ENCODE results near the gene NAT9. TPM values are rescaled to one million over a fixed set of nuclear protein-coding genes. Genes with fewer than 3 reads are reported as not detected.

Gene NAT9
- total RNA-seq, 5 donors from 2014 or later (not counting 1 experiment from before 2014, with no cell fraction given), result 37.2 to 74.4 (median 71.9) TPM

DNA sequence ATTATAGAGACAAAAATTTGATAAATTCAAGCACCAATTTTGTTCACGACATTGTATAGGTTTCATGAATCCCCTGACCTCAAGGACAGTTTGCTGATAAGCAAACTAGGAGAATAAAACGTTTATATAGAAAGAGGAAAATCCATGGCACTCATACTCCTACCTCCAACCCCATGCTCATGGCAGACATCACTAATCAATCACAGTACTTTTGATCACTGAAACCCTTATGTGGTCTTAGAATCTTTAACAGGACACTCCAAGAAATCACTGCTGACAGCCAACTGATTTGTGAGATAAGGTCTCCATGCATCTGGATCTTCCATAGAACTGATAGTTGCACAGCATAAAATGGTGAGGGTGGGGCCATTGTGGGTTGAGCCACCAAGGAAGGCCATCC lies 32.4 kb downstream of the NAT9 start:
- Mint-ChIP-seq H3K9me3 (no peaks in the 10 kb centered on the region), H3K36me3 (no peaks in the 10 kb centered on the region), H3K4me3 (peak overlapping the region in 1 of 3 donors; percentile 87), H3K27ac (peak overlapping the region; percentile 99 to 100), H3K4me1 (peaks cover 76 to 85% (median 84%) of the 10 kb centered on the region in 3 donors), H3K27me3 (no peaks in the 10 kb centered on the region)
- Histone ChIP-seq H3K4me1 (ENCODE audit: control insufficient read depth in 1 of 2, extremely low read depth in 1 of 2, insufficient read depth in 2 of 2, low read length in 2 of 2) (peaks cover 64 to 94% of the 10 kb centered on the region in 2 experiments), H3K27ac (ENCODE audit: low read length) (peak overlapping the region; percentile 69), H3K27me3 (replicated peaks in 1 of 2; ENCODE audit: control insufficient read depth in 2 of 2, extremely low read depth in 1 of 2, insufficient read depth in 2 of 2, low read length in 1 of 2) (no peaks in the 10 kb centered on the region), H3K36me3 (ENCODE audit: control insufficient read depth in 2 of 2, extremely low read depth in 1 of 2, insufficient read depth in 1 of 2, low read length in 1 of 2) (peaks cover 0 to 11% of the 10 kb centered on the region in 2 donors), H3K9me3 (no peaks in the 10 kb centered on the region), H3K4me3 (ENCODE audit: control insufficient read depth in 1 of 2, extremely low read depth in 1 of 2, low read length in 1 of 2) (no peak overlapping the region)
- CTCF ChIA-PET, result interaction anchor here in 1 of 2 donors (0.8 kb wide), 1 partner anchor 36 kb away, joined by 3 read pairs; no protein-coding TSS in a partner anchor
- POLR2A ChIA-PET, result no interaction called here
- WGBS (ENCODE audit: insufficient coverage), result no CpG with 5 or more reads among the region's 2 CpGs
- ATAC-seq (replicated peaks in 1 of 4) (no peak), DNase-seq (no peak)

DNA sequence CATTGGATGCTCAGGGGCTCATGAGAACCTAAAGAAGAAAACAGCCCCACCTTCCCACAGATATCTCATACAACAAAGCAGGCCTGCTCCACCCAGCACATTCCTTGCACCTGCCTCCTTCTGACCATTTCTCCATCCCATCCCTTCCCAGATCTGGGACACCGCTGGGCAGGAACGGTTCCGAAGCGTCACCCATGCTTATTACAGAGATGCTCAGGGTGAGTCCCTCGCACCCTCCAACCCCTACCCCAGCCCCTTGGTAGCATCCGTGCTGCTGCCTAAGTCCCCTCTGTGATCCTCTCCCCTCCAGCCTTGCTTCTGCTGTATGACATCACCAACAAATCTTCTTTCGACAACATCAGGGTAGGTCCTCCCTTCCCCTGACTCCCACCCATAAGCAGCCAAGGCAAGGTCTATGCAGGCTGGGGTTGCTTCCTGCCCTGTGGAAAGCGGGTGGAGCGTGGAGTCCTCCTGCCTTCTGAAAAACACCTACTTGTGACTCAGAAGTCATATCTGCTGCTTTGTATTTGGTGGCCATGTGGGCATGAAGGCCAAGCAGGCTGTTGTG lies 33.1 kb downstream of the NAT9 start:
- H3K36me3 ChIP-seq (ENCODE audit: control insufficient read depth in 2 of 2, extremely low read depth in 1 of 2, insufficient read depth in 1 of 2, low read length in 1 of 2), result peaks cover 0 to 11% of the 10 kb centered on the region in 2 donors
- no peak for DNase-seq
- peaks cover 69 to 100% of the 10 kb centered on the region in 2 experiments for H3K4me1 ChIP-seq (ENCODE audit: control insufficient read depth in 1 of 2, extremely low read depth in 1 of 2, insufficient read depth in 2 of 2, low read length in 2 of 2)
- Mint-ChIP-seq H3K4me3 (peak overlapping the region; percentile 64 to 87 (median 67)), H3K9me3 (no peaks in the 10 kb centered on the region), H3K27ac (peak overlapping the region; percentile 99 to 100), H3K4me1 (peaks cover 83 to 92% (median 91%) of the 10 kb centered on the region in 3 donors), H3K36me3 (no peaks in the 10 kb centered on the region), H3K27me3 (no peaks in the 10 kb centered on the region)
- ChIA-PET POLR2A (no interaction called here), CTCF (interaction anchor here (1.0 to 2.8 kb wide), 5 partner anchors 11 to 86 kb away, joined by 3 to 14 read pairs (median 5); no protein-coding TSS in a partner anchor)
- WGBS (ENCODE audit: insufficient coverage), result 85% methylated on average over 7 of the region's 9 CpGs
- ATAC-seq (replicated peaks in 1 of 4), result no peak
- peak overlapping the region; percentile 69 for H3K27ac ChIP-seq (ENCODE audit: low read length)
- H3K9me3 ChIP-seq, result no peaks in the 10 kb centered on the region
- H3K27me3 ChIP-seq (replicated peaks in 1 of 2; ENCODE audit: control insufficient read depth in 2 of 2, extremely low read depth in 1 of 2, insufficient read depth in 2 of 2, low read length in 1 of 2), result no peaks in the 10 kb centered on the region
- no peak overlapping the region for H3K4me3 ChIP-seq (ENCODE audit: control insufficient read depth in 1 of 2, extremely low read depth in 1 of 2, low read length in 1 of 2)

DNA sequence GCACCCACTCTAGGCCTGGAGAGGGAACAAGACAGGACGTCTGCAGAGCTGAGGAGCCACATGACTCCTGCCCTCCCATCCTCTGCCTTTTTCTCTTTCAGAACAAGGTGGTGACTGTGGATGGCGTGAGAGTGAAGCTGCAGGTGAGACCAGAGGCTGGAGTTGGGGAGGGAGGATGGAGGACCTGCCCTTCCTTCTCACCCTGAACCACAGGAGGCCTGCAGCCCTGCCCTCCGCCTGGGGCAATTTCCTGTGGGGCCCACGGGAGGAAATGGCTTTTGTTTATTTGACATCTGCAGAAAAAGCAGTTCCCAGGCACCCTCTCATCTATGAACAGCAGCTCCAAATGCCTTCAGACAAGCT lies 34.0 kb downstream of the NAT9 start:
- peak overlapping the region; percentile 63 for H3K27ac ChIP-seq (ENCODE audit: low read length)

GRCh38 chr17:74740641-74741387 lies 35.3 kb downstream of the NAT9 start:
- no peaks in the 10 kb centered on the region for H3K9me3 ChIP-seq
- Mint-ChIP-seq H3K27ac (peak overlapping the region; percentile 99 to 100), H3K9me3 (no peaks in the 10 kb centered on the region), H3K4me1 (peaks cover 80 to 84% (median 83%) of the 10 kb centered on the region in 3 donors), H3K36me3 (no peaks in the 10 kb centered on the region), H3K4me3 (peak overlapping the region in 2 of 3 donors; percentile 6 to 87), H3K27me3 (no peaks in the 10 kb centered on the region)
- WGBS (ENCODE audit: insufficient coverage), result 92% methylated on average over 10 of the region's 17 CpGs
- DNase-seq (no peak), ATAC-seq (replicated peaks in 1 of 4) (no peak)
- POLR2A ChIA-PET, result no interaction called here
- peak overlapping the region; percentile 63 for H3K27ac ChIP-seq (ENCODE audit: low read length)
- peaks cover 0 to 11% of the 10 kb centered on the region in 2 donors for H3K36me3 ChIP-seq (ENCODE audit: control insufficient read depth in 2 of 2, extremely low read depth in 1 of 2, insufficient read depth in 1 of 2, low read length in 1 of 2)
- H3K4me3 ChIP-seq (ENCODE audit: control insufficient read depth in 1 of 2, extremely low read depth in 1 of 2, low read length in 1 of 2), result no peak overlapping the region
- CTCF ChIA-PET, result interaction anchor here (0.6 to 2.8 kb wide), 3 partner anchors 65 to 89 kb away, joined by 3 to 14 read pairs (median 4); no protein-coding TSS in a partner anchor
- H3K4me1 ChIP-seq (ENCODE audit: control insufficient read depth in 1 of 2, extremely low read depth in 1 of 2, insufficient read depth in 2 of 2, low read length in 2 of 2), result peaks cover 58 to 98% of the 10 kb centered on the region in 2 experiments
- no peaks in the 10 kb centered on the region for H3K27me3 ChIP-seq (replicated peaks in 1 of 2; ENCODE audit: control insufficient read depth in 2 of 2, extremely low read depth in 1 of 2, insufficient read depth in 2 of 2, low read length in 1 of 2)

More for the DNA sequence above, 34.0 kb downstream of the NAT9 start:
- Mint-ChIP-seq H3K36me3 (no peaks in the 10 kb centered on the region), H3K4me1 (peaks cover 85 to 91% (median 90%) of the 10 kb centered on the region in 3 donors), H3K9me3 (no peaks in the 10 kb centered on the region), H3K27me3 (no peaks in the 10 kb centered on the region), H3K27ac (peak overlapping the region; percentile 99 to 100), H3K4me3 (peak overlapping the region; percentile 64 to 87 (median 67))
- Histone ChIP-seq H3K36me3 (ENCODE audit: control insufficient read depth in 2 of 2, extremely low read depth in 1 of 2, insufficient read depth in 1 of 2, low read length in 1 of 2) (peaks cover 0 to 11% of the 10 kb centered on the region in 2 donors), H3K27me3 (replicated peaks in 1 of 2; ENCODE audit: control insufficient read depth in 2 of 2, extremely low read depth in 1 of 2, insufficient read depth in 2 of 2, low read length in 1 of 2) (no peaks in the 10 kb centered on the region), H3K9me3 (no peaks in the 10 kb centered on the region), H3K4me1 (ENCODE audit: control insufficient read depth in 1 of 2, extremely low read depth in 1 of 2, insufficient read depth in 2 of 2, low read length in 2 of 2) (peaks cover 63 to 99% of the 10 kb centered on the region in 2 experiments), H3K4me3 (ENCODE audit: control insufficient read depth in 1 of 2, extremely low read depth in 1 of 2, low read length in 1 of 2) (peak overlapping the region; percentile 19 to 49)
- CTCF ChIA-PET, result interaction anchor here (0.7 to 2.8 kb wide), 6 partner anchors 12 to 85 kb away, joined by 3 to 14 read pairs (median 4); no protein-coding TSS in a partner anchor
- WGBS (ENCODE audit: insufficient coverage), result no CpG with 5 or more reads among the region's 4 CpGs
- POLR2A ChIA-PET, result interaction anchor here in 1 of 2 donors (0.6 kb wide), 1 partner anchor 24 kb away, joined by 6 read pairs; no protein-coding TSS in a partner anchor
- ATAC-seq (replicated peaks in 1 of 4) (peak; percentile 19 to 58 (median 47)), DNase-seq (peak in 16 of 35 experiments; percentile 27 to 80 (median 48))

- POLR2A ChIA-PET, result no interaction called here
- Histone ChIP-seq H3K9me3 (no peaks in the 10 kb centered on the region), H3K4me3 (ENCODE audit: control insufficient read depth in 1 of 2, extremely low read depth in 1 of 2, low read length in 1 of 2) (no peak overlapping the region)
Measured at GRCh38 chr17:74740173-74740572, 36.0 kb downstream of the NAT9 start.

GRCh38 chr17:74739227-74739831 lies 36.8 kb downstream of the NAT9 start:
- Histone ChIP-seq H3K36me3 (ENCODE audit: control insufficient read depth in 2 of 2, extremely low read depth in 1 of 2, insufficient read depth in 1 of 2, low read length in 1 of 2) (peaks cover 0 to 6% of the 10 kb centered on the region in 2 donors), H3K4me1 (ENCODE audit: control insufficient read depth in 1 of 2, extremely low read depth in 1 of 2, insufficient read depth in 2 of 2, low read length in 2 of 2) (peaks cover 53 to 88% of the 10 kb centered on the region in 2 experiments), H3K27ac (ENCODE audit: low read length) (peak overlapping the region; percentile 80), H3K4me3 (ENCODE audit: control insufficient read depth in 1 of 2, extremely low read depth in 1 of 2, low read length in 1 of 2) (peak overlapping the region in 1 of 2 donors; percentile 89), H3K27me3 (replicated peaks in 1 of 2; ENCODE audit: control insufficient read depth in 2 of 2, extremely low read depth in 1 of 2, insufficient read depth in 2 of 2, low read length in 1 of 2) (no peaks in the 10 kb centered on the region), H3K9me3 (no peaks in the 10 kb centered on the region)
- Mint-ChIP-seq H3K27me3 (no peaks in the 10 kb centered on the region), H3K36me3 (no peaks in the 10 kb centered on the region), H3K4me3 (peak overlapping the region; percentile 87 to 89 (median 87)), H3K9me3 (no peaks in the 10 kb centered on the region), H3K27ac (peak overlapping the region; percentile 99 to 100), H3K4me1 (peaks cover 74 to 81% (median 80%) of the 10 kb centered on the region in 3 donors)
- POLR2A ChIA-PET, result no interaction called here
- ATAC-seq (replicated peaks in 1 of 4) (no peak), DNase-seq (peak in 4 of 35 experiments; percentile 32 to 49 (median 32))
- WGBS (ENCODE audit: insufficient coverage), result 75% methylated on average over 4 of the region's 12 CpGs
- CTCF ChIA-PET, result interaction anchor here in 1 of 2 donors (4.8 kb wide), 1 partner anchor 82 kb away, joined by 88 read pairs; no protein-coding TSS in a partner anchor

More at GRCh38 chr17:74740173-74740572, 36.0 kb downstream of the NAT9 start:
- Histone ChIP-seq H3K36me3 (ENCODE audit: control insufficient read depth in 2 of 2, extremely low read depth in 1 of 2, insufficient read depth in 1 of 2, low read length in 1 of 2) (peaks cover 0 to 7% of the 10 kb centered on the region in 2 donors), H3K27me3 (replicated peaks in 1 of 2; ENCODE audit: control insufficient read depth in 2 of 2, extremely low read depth in 1 of 2, insufficient read depth in 2 of 2, low read length in 1 of 2) (no peaks in the 10 kb centered on the region), H3K27ac (ENCODE audit: low read length) (peak overlapping the region; percentile 63), H3K4me1 (ENCODE audit: control insufficient read depth in 1 of 2, extremely low read depth in 1 of 2, insufficient read depth in 2 of 2, low read length in 2 of 2) (peaks cover 58 to 93% of the 10 kb centered on the region in 2 experiments)
- DNase-seq (no peak), ATAC-seq (replicated peaks in 1 of 4) (no peak)
- 100% methylated on average over 1 of the region's 6 CpGs for WGBS (ENCODE audit: insufficient coverage)
- Mint-ChIP-seq H3K36me3 (no peaks in the 10 kb centered on the region), H3K9me3 (no peaks in the 10 kb centered on the region), H3K27ac (peak overlapping the region; percentile 99 to 100), H3K27me3 (no peaks in the 10 kb centered on the region), H3K4me1 (peaks cover 80 to 81% (median 81%) of the 10 kb centered on the region in 3 donors), H3K4me3 (peak overlapping the region; percentile 6 to 87 (median 37))
- CTCF ChIA-PET, result no interaction called here

Data from T-cell (primary cell).